ENCODE measurements around the gene KCNH2.
A peak's percentile ranks its signal among the peaks of the same experiment; 100 is the strongest.

DNA sequence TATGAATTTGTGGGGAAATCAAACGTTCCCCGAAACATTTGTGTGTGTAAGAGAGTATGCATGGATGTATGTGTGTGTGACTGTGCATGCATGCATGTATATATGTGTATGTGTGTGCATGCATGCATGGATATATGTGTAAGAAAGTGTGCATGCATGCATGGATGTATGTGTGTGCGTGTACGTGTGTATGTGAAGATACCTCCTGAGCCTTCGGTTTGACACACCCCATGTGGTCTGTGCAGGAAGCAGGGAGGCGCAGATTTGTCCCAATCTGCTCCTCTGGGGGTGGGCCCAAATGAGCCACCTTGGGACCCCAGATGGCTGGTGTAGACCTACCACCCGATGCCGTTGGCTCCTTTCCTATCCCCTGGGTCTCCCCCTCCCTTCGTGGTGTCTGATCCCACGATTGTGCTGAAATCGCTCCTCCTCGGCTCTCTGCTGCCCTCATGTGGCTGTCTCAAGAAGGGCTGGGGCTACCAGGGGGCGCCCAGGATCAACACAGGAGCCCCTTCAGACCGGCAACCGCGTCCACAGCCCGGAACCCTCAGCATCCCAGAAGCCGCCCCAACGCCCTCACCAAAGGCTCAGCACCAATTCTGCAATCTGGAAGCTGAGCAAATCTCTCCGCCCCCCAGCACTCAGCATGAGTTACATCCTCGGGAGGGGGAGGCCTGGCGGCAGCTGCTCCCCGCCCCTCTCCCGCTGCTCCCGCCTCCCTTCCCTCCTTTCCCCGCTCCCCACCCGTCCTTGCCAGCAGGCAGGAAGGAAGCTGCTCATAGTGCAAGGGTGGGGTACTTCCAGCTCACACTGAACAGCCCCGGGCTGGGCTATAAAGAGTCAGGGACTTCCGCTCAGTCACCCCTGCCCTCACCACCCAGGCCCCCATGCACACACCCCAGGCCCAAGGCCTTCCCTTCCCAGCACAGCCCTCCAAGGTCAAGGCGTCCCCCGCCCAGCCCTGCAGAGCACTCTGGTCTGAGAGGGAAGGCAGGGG is 10.4 kb upstream of the KCNH2 start:
- TF ChIP-seq, protein P1, sequence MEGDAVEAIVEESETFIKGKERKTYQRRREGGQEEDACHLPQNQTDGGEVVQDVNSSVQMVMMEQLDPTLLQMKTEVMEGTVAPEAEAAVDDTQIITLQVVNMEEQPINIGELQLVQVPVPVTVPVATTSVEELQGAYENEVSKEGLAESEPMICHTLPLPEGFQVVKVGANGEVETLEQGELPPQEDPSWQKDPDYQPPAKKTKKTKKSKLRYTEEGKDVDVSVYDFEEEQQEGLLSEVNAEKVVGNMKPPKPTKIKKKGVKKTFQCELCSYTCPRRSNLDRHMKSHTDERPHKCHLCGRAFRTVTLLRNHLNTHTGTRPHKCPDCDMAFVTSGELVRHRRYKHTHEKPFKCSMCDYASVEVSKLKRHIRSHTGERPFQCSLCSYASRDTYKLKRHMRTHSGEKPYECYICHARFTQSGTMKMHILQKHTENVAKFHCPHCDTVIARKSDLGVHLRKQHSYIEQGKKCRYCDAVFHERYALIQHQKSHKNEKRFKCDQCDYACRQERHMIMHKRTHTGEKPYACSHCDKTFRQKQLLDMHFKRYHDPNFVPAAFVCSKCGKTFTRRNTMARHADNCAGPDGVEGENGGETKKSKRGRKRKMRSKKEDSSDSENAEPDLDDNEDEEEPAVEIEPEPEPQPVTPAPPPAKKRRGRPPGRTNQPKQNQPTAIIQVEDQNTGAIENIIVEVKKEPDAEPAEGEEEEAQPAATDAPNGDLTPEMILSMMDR (IDR thresholded peaks at IDR 0.05; ENCODE audit: low read depth, low read length, poor library complexity, severe bottlenecking) = peak; percentile 99
- TF ChIP-seq EZH2phosphoT487 (IDR thresholded peaks at IDR 0.05; ENCODE audit: borderline replicate concordance, low read length) = no peak
